H9 (cell line): ENCODE results near the gene CDK6. TPM values are rescaled to one million over a fixed set of nuclear protein-coding genes. Genes with fewer than 3 reads are reported as not detected.

Source experiments
- DNase-seq: peaks from one replicate; pipeline ENCODE4 v3.0.0-alpha.2; 2017
- H2AFZ ChIP-seq: one replicate; pipeline ENCODE4 v1.6.1; 2013; ENCODE audit warnings: mild to moderate bottlenecking, low read length, control low read depth, moderate library complexity
- H2AK5ac ChIP-seq: 2 replicates; pipeline ENCODE4 v1.6.1; 2013; ENCODE audit warnings: low read length, control low read depth, mixed read lengths; ENCODE audit not compliant: insufficient read length
- H2BK120ac ChIP-seq: one replicate; pipeline ENCODE4 v1.6.1; 2013; ENCODE audit warnings: low read depth, mild to moderate bottlenecking, low read length, control low read depth, inconsistent platforms; ENCODE audit not compliant: poor library complexity, severe bottlenecking
- H2BK12ac ChIP-seq: 2 replicates; pipeline ENCODE4 v1.6.1; 2013; ENCODE audit warnings: low read length, control low read depth, mixed read lengths, low read depth; ENCODE audit not compliant: insufficient read length
- H2BK15ac ChIP-seq: 2 replicates; pipeline ENCODE4 v1.6.1; 2013; ENCODE audit warnings: low read depth, low read length, control low read depth
- H2BK20ac ChIP-seq: one replicate; pipeline ENCODE4 v1.6.1; 2013; ENCODE audit warnings: low read depth, mild to moderate bottlenecking, low read length, control low read depth, inconsistent platforms; ENCODE audit not compliant: poor library complexity, severe bottlenecking
- H2BK5ac ChIP-seq: 2 replicates; pipeline ENCODE4 v1.6.1; 2013; ENCODE audit warnings: low read length, control low read depth, mixed read lengths; ENCODE audit not compliant: insufficient read length
- H3K14ac ChIP-seq: 2 replicates; pipeline ENCODE4 v1.6.1; 2013; ENCODE audit warnings: low read length, control low read depth; ENCODE audit not compliant: insufficient read depth
- H3K18ac ChIP-seq: 2 replicates; pipeline ENCODE4 v1.6.1; 2013; ENCODE audit warnings: low read depth, mild to moderate bottlenecking, mixed read lengths, low read length, control low read depth; ENCODE audit not compliant: insufficient read length
- H3K23ac ChIP-seq: 2 replicates; pipeline ENCODE4 v1.6.1; 2013; ENCODE audit warnings: low read length, control low read depth, mixed read lengths, low read depth; ENCODE audit not compliant: insufficient read length
- H3K23me2 ChIP-seq: 2 replicates; pipeline ENCODE4 v1.6.1; 2013; ENCODE audit warnings: low read depth, mild to moderate bottlenecking, mixed read lengths, low read length, control low read depth; ENCODE audit not compliant: insufficient read length, poor library complexity, severe bottlenecking
- H3K27ac ChIP-seq: 2 replicates; pipeline ENCODE4 v1.5.1; 2013; ENCODE audit warnings: low read length, control low read depth, mixed read lengths, low read depth; ENCODE audit not compliant: insufficient read length
- H3K27me3 ChIP-seq: 2 replicates; pipeline ENCODE4 v1.6.1; 2013; ENCODE audit warnings: low read length, control low read depth, inconsistent platforms; ENCODE audit not compliant: insufficient read depth
- H3K4ac ChIP-seq: 2 replicates; pipeline ENCODE4 v1.6.1; 2013; ENCODE audit warnings: low read depth, mild to moderate bottlenecking, control low read depth, inconsistent platforms, low read length, moderate library complexity
- H3K4me1 ChIP-seq: 2 replicates; pipeline ENCODE4 v1.6.1; 2013; ENCODE audit warnings: low read length, control low read depth, inconsistent platforms; ENCODE audit not compliant: insufficient read depth
- H3K4me2 ChIP-seq: 2 replicates; pipeline ENCODE4 v1.6.1; 2013; ENCODE audit warnings: low read length, control low read depth, mixed read lengths; ENCODE audit not compliant: insufficient read length, insufficient read depth
- H3K56ac ChIP-seq: 2 replicates; pipeline ENCODE4 v1.6.1; 2013; ENCODE audit warnings: low read depth, mild to moderate bottlenecking, mixed read lengths, low read length, control low read depth; ENCODE audit not compliant: insufficient read length
- H3K79me1 ChIP-seq: 2 replicates; pipeline ENCODE4 v1.6.1; 2013; ENCODE audit warnings: low read depth, mild to moderate bottlenecking, moderate library complexity, low read length, control low read depth, inconsistent platforms; ENCODE audit not compliant: insufficient read depth, poor library complexity, severe bottlenecking
- H3K79me2 ChIP-seq: 2 replicates; pipeline ENCODE4 v1.6.1; 2013; ENCODE audit warnings: low read length, control low read depth, inconsistent platforms; ENCODE audit not compliant: insufficient read depth
- H3K9ac ChIP-seq: 2 replicates; pipeline ENCODE4 v1.6.1; 2013; ENCODE audit warnings: low read length, control low read depth, mixed read lengths; ENCODE audit not compliant: insufficient read length; ENCODE audit errors: extremely low read depth
- H3K9me3 ChIP-seq: one replicate; pipeline ENCODE4 v1.6.1; 2013; ENCODE audit warnings: low read depth, low read length, inconsistent platforms; ENCODE audit not compliant: control insufficient read depth
- H3T11ph ChIP-seq: one replicate; pipeline ENCODE4 v1.6.1; 2013; ENCODE audit warnings: mild to moderate bottlenecking, low read length, control low read depth, inconsistent platforms
- H4K20me1 ChIP-seq: one replicate; pipeline ENCODE4 v1.6.1; 2013; ENCODE audit not compliant: control insufficient read depth, insufficient read length, insufficient read depth
- H4K5ac ChIP-seq: 2 replicates; pipeline ENCODE4 v1.6.1; 2013; ENCODE audit warnings: low read depth, mild to moderate bottlenecking, mixed read lengths, low read length, control low read depth; ENCODE audit not compliant: insufficient read length
- H4K8ac ChIP-seq: replicated peaks from 2 replicates; pipeline ENCODE4 v1.6.1; 2013; ENCODE audit warnings: low read length, control low read depth, mixed read lengths, low read depth; ENCODE audit not compliant: insufficient read length
- H4K91ac ChIP-seq: 2 replicates; pipeline ENCODE4 v1.6.1; 2013; ENCODE audit warnings: low read depth, mild to moderate bottlenecking, moderate library complexity, mixed read lengths, low read length, control low read depth; ENCODE audit not compliant: insufficient read length
- H3K27ac Mint-ChIP-seq, 3 experiments: 2 replicates in 2 of 3; 3 replicates in 1 of 3; pipeline ENCODE4 v1.8.0; 2020 to 2021; ENCODE audit warnings: mixed read lengths in 3 of 3, mild to moderate bottlenecking in 1 of 3, moderate library complexity in 1 of 3
- H3K27me3 Mint-ChIP-seq: 2 replicates; pipeline ENCODE4 v1.8.0; 2021; ENCODE audit warnings: low read depth, mild to moderate bottlenecking, moderate library complexity, mixed read lengths
- H3K36me3 Mint-ChIP-seq, 3 experiments: 2 replicates in 2 of 3; 3 replicates in 1 of 3; pipeline ENCODE4 v1.8.0; 2020 to 2021; ENCODE audit warnings: low read depth in 3 of 3, mixed read lengths in 3 of 3; ENCODE audit not compliant: insufficient read depth in 1 of 3
- H3K4me1 Mint-ChIP-seq, 2 experiments: 2 replicates each; pipeline ENCODE4 v1.8.0; 2020; ENCODE audit warnings: mixed read lengths in 2 of 2
- H3K4me3 Mint-ChIP-seq, 2 experiments: 2 replicates in 1 of 2; 3 replicates in 1 of 2; pipeline ENCODE4 v1.8.0; 2020 to 2021; ENCODE audit warnings: mild to moderate bottlenecking in 2 of 2, mixed read lengths in 2 of 2, moderate library complexity in 1 of 2
- H3K9me3 Mint-ChIP-seq, 2 experiments: 2 replicates in 1 of 2; 3 replicates in 1 of 2; pipeline ENCODE4 v1.8.0; 2020; ENCODE audit warnings: mild to moderate bottlenecking in 2 of 2, mixed read lengths in 2 of 2, moderate library complexity in 1 of 2
- WGBS: extraction: QIAGEN DNeasy Blood & Tissue Kit; methylation state at CpG from one replicate; pipeline ENCODE4 v1.1.7; 2013; ENCODE audit warnings: missing lambda C conversion rate, low lambda C conversion rate, mixed read lengths; ENCODE audit not compliant: insufficient read length; ENCODE audit errors: extremely low coverage; 5-methylcytosine and 5-hydroxymethylcytosine counted together
- total RNA-seq: library from RNA; stranded (reverse); gene quantifications from 2 replicates; pipeline ENCODE4 v1.2.1, GENCODE V29; 2021
- TF ChIP-seq, protein P1 (sequence below): fragments of 200-600 bp; sonication (generic); conservative IDR thresholded peaks from 3 replicates; pipeline ENCODE4 v1.8.0; 2021; ENCODE audit warnings: antibody characterized with exemption, mild to moderate bottlenecking

Gene CDK6
- total RNA-seq, 1 experiment from 2014 or later = 30.0 TPM

DNA sequence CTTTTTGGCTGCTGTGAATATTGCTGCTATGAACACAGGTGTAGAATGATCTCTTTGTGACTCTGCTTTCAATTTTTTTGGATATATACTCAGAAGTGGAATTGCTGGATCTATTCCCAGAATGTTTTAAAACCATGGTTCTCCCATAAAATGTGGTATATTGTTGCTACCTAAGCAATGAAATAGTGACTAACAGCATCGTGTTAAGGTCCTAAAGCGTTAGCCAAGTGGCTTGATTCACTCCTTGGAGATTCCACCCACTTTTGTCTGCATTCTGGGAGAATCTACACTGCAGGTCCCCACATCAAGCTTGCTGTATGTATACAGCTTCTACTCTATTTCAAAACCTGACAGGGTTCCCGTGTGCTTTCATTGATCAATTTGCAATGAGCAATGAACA is 105.6 kb downstream of the CDK6 start:
- DNase-seq = no peak
- Histone ChIP-seq H3K23me2 (no peaks in the 10 kb centered on the region), H3K79me1 (no peaks in the 10 kb centered on the region), H2AK5ac (no peak overlapping the region), H2BK20ac (no peak overlapping the region), H3K79me2 (no peaks in the 10 kb centered on the region), H2BK15ac (no peak overlapping the region), H4K5ac (no peak overlapping the region), H3K9me3 (no peaks in the 10 kb centered on the region), H3K14ac (no peak overlapping the region), H3K23ac (no peak overlapping the region), H3K4me1 (no peaks in the 10 kb centered on the region), H3K27ac (no peak overlapping the region), H2BK5ac (no peak overlapping the region), H2AFZ (no peak overlapping the region), H3K4ac (no peak overlapping the region), H2BK12ac (no peak overlapping the region), H3K27me3 (no peaks in the 10 kb centered on the region), H4K20me1 (no peaks in the 10 kb centered on the region), H3K9ac (no peak overlapping the region), H4K91ac (no peak overlapping the region), H3K18ac (no peak overlapping the region), H3K4me2 (no peak overlapping the region), H3T11ph (no peak overlapping the region), H3K56ac (no peak overlapping the region), H4K8ac (no peak overlapping the region), H2BK120ac (no peak overlapping the region)
- Mint-ChIP-seq H3K36me3 (no peaks in the 10 kb centered on the region), H3K27me3 (peaks cover 3% of the 10 kb centered on the region), H3K4me1 (peaks cover 0 to 3% of the 10 kb centered on the region in 2 experiments; a peak in 1 of 4 replicates), H3K27ac (no peak overlapping the region), H3K9me3 (no peaks in the 10 kb centered on the region), H3K4me3 (no peak overlapping the region)
- no CpG with 5 or more reads among the region's 3 CpGs for WGBS
- TF ChIP-seq, protein P1, sequence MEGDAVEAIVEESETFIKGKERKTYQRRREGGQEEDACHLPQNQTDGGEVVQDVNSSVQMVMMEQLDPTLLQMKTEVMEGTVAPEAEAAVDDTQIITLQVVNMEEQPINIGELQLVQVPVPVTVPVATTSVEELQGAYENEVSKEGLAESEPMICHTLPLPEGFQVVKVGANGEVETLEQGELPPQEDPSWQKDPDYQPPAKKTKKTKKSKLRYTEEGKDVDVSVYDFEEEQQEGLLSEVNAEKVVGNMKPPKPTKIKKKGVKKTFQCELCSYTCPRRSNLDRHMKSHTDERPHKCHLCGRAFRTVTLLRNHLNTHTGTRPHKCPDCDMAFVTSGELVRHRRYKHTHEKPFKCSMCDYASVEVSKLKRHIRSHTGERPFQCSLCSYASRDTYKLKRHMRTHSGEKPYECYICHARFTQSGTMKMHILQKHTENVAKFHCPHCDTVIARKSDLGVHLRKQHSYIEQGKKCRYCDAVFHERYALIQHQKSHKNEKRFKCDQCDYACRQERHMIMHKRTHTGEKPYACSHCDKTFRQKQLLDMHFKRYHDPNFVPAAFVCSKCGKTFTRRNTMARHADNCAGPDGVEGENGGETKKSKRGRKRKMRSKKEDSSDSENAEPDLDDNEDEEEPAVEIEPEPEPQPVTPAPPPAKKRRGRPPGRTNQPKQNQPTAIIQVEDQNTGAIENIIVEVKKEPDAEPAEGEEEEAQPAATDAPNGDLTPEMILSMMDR = no peak
